GM12878 (cell line): ENCODE measurements around the gene CD300LG. TPM values are rescaled to one million over a fixed set of nuclear protein-coding genes. Genes with fewer than 3 reads are reported as not detected.

Experiments used
- ATAC-seq: fragments of 200-7000 bp; cut with Tn5 transposase; 3 replicates; pipeline ENCODE4 v1.9.1; 2020; ENCODE audit warnings: mild to moderate bottlenecking, moderate library complexity
- BruUV-seq: library from RNA; stranded (reverse); fragments of 400-500 nt; replicated peaks from 2 replicates; lab custom pipeline; 2021; lab: Mats Ljungman, UMichigan
- CTCF ChIA-PET: fragments of 300-600 bp; sonication (Branson Sonifier 250); formaldehyde crosslinking; extraction: SDS; loops from one replicate; lab custom pipeline; 2021; ENCODE audit warnings: inconsistent platforms; lab: Yijun Ruan, JAX
- POLR2A ChIA-PET: fragments of 350-600 bp; formaldehyde crosslinking; extraction: SDS; loops from one replicate; lab custom pipeline; 2021; ENCODE audit warnings: inconsistent platforms; lab: Charles Lee
- RAD21 ChIA-PET: fragments of 300-600 bp; sonication (Branson Sonifier 250); formaldehyde crosslinking; loops from one replicate; lab custom pipeline; 2023; ENCODE audit warnings: antibody characterized with exemption; ENCODE audit not compliant: unreplicated experiment; lab: Charles Lee
- SMC1A ChIA-PET: fragments of 300-600 bp; sonication (Branson Sonifier 250); formaldehyde crosslinking; loops from one replicate; lab custom pipeline; 2023; ENCODE audit not compliant: unreplicated experiment, uncharacterized antibody; lab: Charles Lee
- DNase-seq: peaks from one replicate; pipeline ENCODE4 v3.0.0-alpha.2; 2011; ENCODE audit warnings: low read depth, low spot score
- FAIRE-seq: peaks from 3 replicates; lab custom pipeline; 2011; peaks lifted over from hg19 to GRCh38; lab: Jason Lieb, UNC
- H2AFZ ChIP-seq: 2 replicates; pipeline ENCODE4 v1.6.0; 2011; ENCODE audit warnings: low read depth, low read length, control low read depth; ENCODE audit not compliant: control insufficient read depth
- H3K27ac ChIP-seq: 2 replicates; pipeline ENCODE4 v1.5.1; 2011; ENCODE audit warnings: control low read depth; ENCODE audit not compliant: control insufficient read depth, insufficient read depth
- H3K27me3 ChIP-seq, 2 experiments: replicated peaks in 1 of 2; 2 replicates each; pipeline versions ENCODE4 v1.6.0 to v1.6.1; 2011; ENCODE audit warnings: low read length in 1 of 2; ENCODE audit not compliant: control insufficient read depth in 2 of 2, insufficient read depth in 2 of 2
- H3K36me3 ChIP-seq, 2 experiments: 2 replicates each; pipeline ENCODE4 v1.5.1; 2011; ENCODE audit warnings: low read length in 1 of 2; ENCODE audit not compliant: control insufficient read depth in 2 of 2, insufficient read depth in 2 of 2
- H3K4me1 ChIP-seq: 2 replicates; pipeline ENCODE4 v1.6.1; 2011; ENCODE audit warnings: mild to moderate bottlenecking, low read length, moderate library complexity, mixed read lengths; ENCODE audit not compliant: control insufficient read depth, insufficient read depth
- H3K4me2 ChIP-seq: 2 replicates; pipeline ENCODE4 v1.6.0; 2011; ENCODE audit warnings: control low read depth; ENCODE audit not compliant: control insufficient read depth, insufficient read depth
- H3K4me3 ChIP-seq: fragments of 200-600 bp; sonication (generic); 2 replicates; pipeline ENCODE4 v1.5.1; 2016
- H3K79me2 ChIP-seq: 2 replicates; pipeline ENCODE4 v1.6.0; 2011; ENCODE audit warnings: low read length; ENCODE audit not compliant: control insufficient read depth, insufficient read depth
- H3K9ac ChIP-seq: 2 replicates; pipeline ENCODE4 v1.8.0; 2011; ENCODE audit warnings: low read length, control low read depth, mixed read lengths; ENCODE audit not compliant: control insufficient read depth, insufficient read depth
- H3K9me3 ChIP-seq: replicated peaks from 3 replicates; pipeline ENCODE4 v1.5.1; 2011; ENCODE audit warnings: mild to moderate bottlenecking, low read length; ENCODE audit not compliant: control insufficient read depth, insufficient read depth
- H4K20me1 ChIP-seq: 2 replicates; pipeline ENCODE4 v1.6.0; 2011; ENCODE audit not compliant: control insufficient read depth, insufficient read depth
- BHLHE40 ChIP-seq, 2 experiments: fragments of 450-650 bp in 1 of 2; IDR thresholded peaks; 2 replicates each; pipeline ENCODE4 v1.6.1; 2011 to 2017; ENCODE audit warnings: low read depth in 2 of 2, borderline replicate concordance in 1 of 2, improper control_type of control experiment in 1 of 2, low read length in 1 of 2, mild to moderate bottlenecking in 1 of 2
- E4F1 ChIP-seq: fragments of 450-650 bp; IDR thresholded peaks from 2 replicates; pipeline ENCODE4 v1.6.1; 2018; ENCODE audit warnings: borderline replicate concordance, mild to moderate bottlenecking; ENCODE audit not compliant: partially characterized antibody
- HDAC2 ChIP-seq: fragments of 200-600 bp; sonication (generic); IDR thresholded peaks from 2 replicates; pipeline ENCODE4 v1.6.1; 2017
- PAX8 ChIP-seq: fragments of 450-650 bp; IDR thresholded peaks from 2 replicates; pipeline ENCODE4 v1.6.1; 2017; ENCODE audit warnings: mild to moderate bottlenecking, moderate library complexity
- PML ChIP-seq: IDR thresholded peaks from 2 replicates; pipeline ENCODE4 v1.6.1; 2012; ENCODE audit warnings: low read length, inconsistent platforms
- SMC3 ChIP-seq: IDR thresholded peaks from 2 replicates; pipeline ENCODE4 v1.6.1; 2011; ENCODE audit warnings: low read length, improper control_type of control experiment, borderline replicate concordance
- TAF1 ChIP-seq: IDR thresholded peaks from 2 replicates; pipeline ENCODE4 v1.6.1; 2011; ENCODE audit warnings: mild to moderate bottlenecking, low read depth, low read length, borderline replicate concordance
- TBL1XR1 ChIP-seq: IDR thresholded peaks from 2 replicates; pipeline ENCODE4 v1.6.1; 2012; ENCODE audit warnings: low read depth, low read length, improper control_type of control experiment
- ZBTB40 ChIP-seq: fragments of 450-650 bp; IDR thresholded peaks from 2 replicates; pipeline ENCODE4 v1.6.1; 2016; ENCODE audit warnings: mild to moderate bottlenecking, moderate library complexity, borderline replicate concordance
- WGBS: methylation state at CpG from one replicate; pipeline ENCODE4 v1.1.6; 2016; ENCODE audit warnings: low lambda C conversion rate; ENCODE audit not compliant: insufficient replicate concordance, insufficient coverage; ENCODE audit errors: missing lambda C conversion rate; 5-methylcytosine and 5-hydroxymethylcytosine counted together
- in situ Hi-C: fragments of 300-500 bp; cut with MboI; formaldehyde crosslinking; loops from 9 replicates; pipeline ENCODE4 v1.14.3; 2018; ENCODE audit warnings: mixed read lengths
- intact Hi-C: fragments of 100-400 bp; cut with micrococcal nuclease; formaldehyde crosslinking; loops from one replicate; pipeline ENCODE4 v1.14.2; 2022; ENCODE audit not compliant: unreplicated experiment
- polyA plus RNA-seq, 11 experiments: library from polyadenylated mRNA; depleted of rRNA in 4 of 11; unstranded in 6 of 11; stranded (reverse) in 5 of 11; fragments of >200 nt; fragmentation: Nextera tagmentation in 4 of 11; fragmentation: Illumina TruSeq in 1 of 11; extraction: Ambion mirVana in 4 of 11; extraction: Trizol in 1 of 11; gene quantifications; 1 replicate in 1 of 11; 2 replicates in 10 of 11; pipeline versions ENCODE4 v1.2.1 to v1.2.3, GENCODE V29; 2011 to 2016; ENCODE audit warnings: inconsistent platforms in 2 of 11, missing spikeins in 2 of 11, low read depth in 1 of 11
- total RNA-seq, 4 experiments: library from RNA; depleted of rRNA in 3 of 4; stranded (reverse); fragments of >200 nt in 3 of 4; fragmentation: Illumina TruSeq in 1 of 4; extraction: Trizol in 1 of 4; gene quantifications; 2 replicates each; pipeline versions ENCODE4 v1.2.1 to v1.2.3, GENCODE V29; 2013 to 2021
- TF ChIP-seq, protein P1 (sequence below): fragments of 450-650 bp; IDR thresholded peaks from 2 replicates; pipeline ENCODE4 v1.6.1; 2016; ENCODE audit warnings: mild to moderate bottlenecking

The CD300LG gene
- total and polyA plus RNA-seq, 10 of the 15 experiments (the other 5 are each of a cell fraction or from before 2014, with no cell fraction given): not detected

- TF ChIP-seq TBL1XR1 (no peak), SMC3 (no peak), PAX8 (no peak)
- TF ChIP-seq, protein P1, sequence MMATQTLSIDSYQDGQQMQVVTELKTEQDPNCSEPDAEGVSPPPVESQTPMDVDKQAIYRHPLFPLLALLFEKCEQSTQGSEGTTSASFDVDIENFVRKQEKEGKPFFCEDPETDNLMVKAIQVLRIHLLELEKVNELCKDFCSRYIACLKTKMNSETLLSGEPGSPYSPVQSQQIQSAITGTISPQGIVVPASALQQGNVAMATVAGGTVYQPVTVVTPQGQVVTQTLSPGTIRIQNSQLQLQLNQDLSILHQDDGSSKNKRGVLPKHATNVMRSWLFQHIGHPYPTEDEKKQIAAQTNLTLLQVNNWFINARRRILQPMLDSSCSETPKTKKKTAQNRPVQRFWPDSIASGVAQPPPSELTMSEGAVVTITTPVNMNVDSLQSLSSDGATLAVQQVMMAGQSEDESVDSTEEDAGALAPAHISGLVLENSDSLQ: no peak
Measured at GRCh38 chr17:43901861-43902589, 55.0 kb downstream of the CD300LG start (continued).

- peaks cover 11 to 21% of the 10 kb centered on the region in 2 experiments for H3K27me3 ChIP-seq
- no TSS peak for BruUV-seq
- H3K4me3 ChIP-seq: no peak overlapping the region
- H4K20me1 ChIP-seq: no peaks in the 10 kb centered on the region
- H3K4me2 ChIP-seq: no peak overlapping the region
- ATAC-seq (no peak), DNase-seq (no peak), FAIRE-seq (no peak)
- no peaks in the 10 kb centered on the region for H3K9me3 ChIP-seq
- RAD21 ChIA-PET: no interaction called here
- H3K36me3 ChIP-seq: no peaks in the 10 kb centered on the region; a peak in 1 of 4 replicates
- H3K9ac ChIP-seq: no peak overlapping the region
- intact Hi-C loops: no loop called here
- 0 out of 2 replicates have a peak, but pooled peaks cover 3% of the 10 kb centered on the region for H3K4me1 ChIP-seq
- POLR2A ChIA-PET: no interaction called here
- CTCF ChIA-PET: no interaction called here
- H3K27ac ChIP-seq: no peak overlapping the region
- SMC1A ChIA-PET: no interaction called here
- 0% methylated on average over 2 of the region's 3 CpGs for WGBS
- no peak overlapping the region for H2AFZ ChIP-seq
- H3K79me2 ChIP-seq: no peaks in the 10 kb centered on the region
- in situ Hi-C loops: no loop called here
- TF ChIP-seq BHLHE40 (IDR thresholded peaks at IDR 0.05; ENCODE audit: borderline replicate concordance in 1 of 2, low read depth in 2 of 2, low read length in 1 of 2) (no peak), E4F1 (no peak), ZBTB40 (no peak), HDAC2 (no peak), TAF1 (no peak), PML (no peak)
Measured at GRCh38 chr17:43905400-43905984, 58.5 kb downstream of the CD300LG start.
